Astrocyte (in vitro differentiated cells and primary cell): ENCODE results near the gene RTN4. TPM values are rescaled to one million over a fixed set of nuclear protein-coding genes. Genes with fewer than 3 reads are reported as not detected.
A peak's percentile ranks its signal among the peaks of the same experiment; 100 is the strongest.

Experiments used
- DNase-seq: peaks from one replicate; pipeline ENCODE4 v3.0.0-alpha.2; 2010; ENCODE audit warnings: low read depth
- FAIRE-seq: peaks from 2 replicates; lab custom pipeline; 2011; peaks lifted over from hg19 to GRCh38; lab: Jason Lieb, UNC
- H2AFZ ChIP-seq: 2 replicates; pipeline ENCODE4 v1.6.0; 2012; ENCODE audit warnings: low read depth, low read length, inconsistent platforms
- H3K27ac ChIP-seq: 2 replicates; pipeline ENCODE4 v1.5.1; 2011; ENCODE audit warnings: low read depth, low read length, inconsistent platforms
- H3K27me3 ChIP-seq: 2 replicates; pipeline ENCODE4 v1.6.0; 2011; ENCODE audit warnings: low read length, inconsistent platforms; ENCODE audit not compliant: insufficient read depth
- H3K36me3 ChIP-seq: 2 replicates; pipeline ENCODE4 v1.5.1; 2011; ENCODE audit warnings: low read length, inconsistent platforms; ENCODE audit not compliant: insufficient read depth
- H3K4me1 ChIP-seq: 2 replicates; pipeline ENCODE4 v1.5.1; 2011; ENCODE audit warnings: low read length, inconsistent platforms; ENCODE audit not compliant: insufficient read depth
- H3K4me2 ChIP-seq: 2 replicates; pipeline ENCODE4 v1.6.0; 2012; ENCODE audit warnings: low read length, inconsistent platforms
- H3K4me3 ChIP-seq: 2 replicates; pipeline ENCODE4 v1.5.1; 2011; ENCODE audit warnings: low read depth, mild to moderate bottlenecking, low read length, inconsistent platforms; ENCODE audit not compliant: insufficient read depth
- H3K79me2 ChIP-seq: 2 replicates; pipeline ENCODE4 v1.6.0; 2012; ENCODE audit warnings: mild to moderate bottlenecking, low read length, inconsistent platforms; ENCODE audit not compliant: insufficient read depth
- H3K9ac ChIP-seq: 2 replicates; pipeline ENCODE4 v1.6.0; 2012; ENCODE audit warnings: mild to moderate bottlenecking, low read length, inconsistent platforms
- H3K9me3 ChIP-seq: 2 replicates; pipeline ENCODE4 v1.5.1; 2012; ENCODE audit warnings: low read depth, mild to moderate bottlenecking, low read length, inconsistent platforms; ENCODE audit not compliant: insufficient read depth
- H4K20me1 ChIP-seq: 2 replicates; pipeline ENCODE4 v1.6.0; 2012; ENCODE audit warnings: low read length, inconsistent platforms; ENCODE audit not compliant: insufficient read depth
- H3K27ac Mint-ChIP-seq: one replicate; pipeline ENCODE4 v1.8.0; 2021; ENCODE audit warnings: mild to moderate bottlenecking, mixed read lengths; ENCODE audit not compliant: unreplicated experiment
- H3K27me3 Mint-ChIP-seq: one replicate; pipeline ENCODE4 v1.8.0; 2021; ENCODE audit warnings: low read depth, mixed read lengths; ENCODE audit not compliant: unreplicated experiment
- H3K36me3 Mint-ChIP-seq: one replicate; pipeline ENCODE4 v1.8.0; 2021; ENCODE audit warnings: low read depth, mixed read lengths; ENCODE audit not compliant: unreplicated experiment
- H3K4me1 Mint-ChIP-seq: one replicate; pipeline ENCODE4 v1.8.0; 2021; ENCODE audit warnings: low read depth, mixed read lengths; ENCODE audit not compliant: unreplicated experiment
- H3K4me3 Mint-ChIP-seq: one replicate; pipeline ENCODE4 v1.8.0; 2021; ENCODE audit warnings: mild to moderate bottlenecking, moderate library complexity, mixed read lengths; ENCODE audit not compliant: unreplicated experiment
- H3K9me3 Mint-ChIP-seq: one replicate; pipeline ENCODE4 v1.8.0; 2021; ENCODE audit warnings: mild to moderate bottlenecking, mixed read lengths; ENCODE audit not compliant: unreplicated experiment
- CTCF ChIP-seq: IDR thresholded peaks from 2 replicates; pipeline ENCODE4 v1.5.1; 2011; ENCODE audit warnings: low read depth, mild to moderate bottlenecking, inconsistent platforms, low read length, moderate library complexity; ENCODE audit not compliant: insufficient read depth
- EZH2 ChIP-seq: IDR thresholded peaks from 2 replicates; pipeline ENCODE4 v1.6.1; 2012; ENCODE audit warnings: mild to moderate bottlenecking, low read length, inconsistent platforms; ENCODE audit not compliant: insufficient read depth
- total RNA-seq: library from RNA; stranded (reverse); gene quantifications from 2 replicates; pipeline ENCODE4 v1.2.1, GENCODE V29; 2021

RTN4 gene
- total RNA-seq, 1 donor from 2014 or later = 541 TPM

DNA sequence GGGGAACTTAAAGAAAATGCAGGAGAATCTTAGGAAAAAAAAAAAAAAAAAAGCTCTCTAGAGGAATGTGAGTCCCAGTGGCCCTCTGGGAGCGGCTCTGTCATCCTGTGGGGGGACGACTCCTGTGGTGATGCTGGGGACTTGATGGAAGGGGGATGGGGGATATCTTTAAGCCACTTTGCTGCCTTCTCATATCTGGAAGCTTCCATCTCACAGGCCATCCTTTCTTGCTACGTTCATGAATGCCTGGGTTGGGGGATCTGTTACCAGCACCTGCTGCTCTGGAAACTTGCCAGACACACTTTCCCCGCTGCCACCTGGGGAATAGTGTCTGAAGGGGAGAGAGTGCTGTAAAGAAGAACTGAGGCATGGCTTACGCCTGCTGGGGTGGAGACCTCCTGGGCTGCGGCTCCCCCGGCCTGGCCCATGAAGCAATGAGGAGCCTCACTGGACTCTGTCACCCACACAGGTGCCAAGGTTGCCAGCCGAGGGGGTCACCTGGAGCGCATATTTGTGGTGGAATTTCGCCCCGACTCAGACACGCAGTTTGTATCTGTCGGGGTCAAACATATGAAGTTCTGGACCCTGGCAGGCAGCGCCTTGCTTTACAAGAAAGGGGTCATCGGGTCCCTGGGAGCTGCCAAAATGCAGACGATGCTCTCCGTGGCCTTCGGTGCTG, 92.8 kb downstream of the RTN4 start:
- Mint-ChIP-seq H3K36me3 (peaks cover 18% of the 10 kb centered on the region), H3K4me1 (peaks cover 11% of the 10 kb centered on the region), H3K27me3 (peaks cover 4% of the 10 kb centered on the region), H3K27ac (no peak overlapping the region), H3K4me3 (no peak overlapping the region), H3K9me3 (no peaks in the 10 kb centered on the region)
- Histone ChIP-seq H3K79me2 (no peaks in the 10 kb centered on the region), H3K4me3 (no peak overlapping the region), H3K4me2 (no peak overlapping the region), H2AFZ (no peak overlapping the region), H3K36me3 (no peaks in the 10 kb centered on the region), H3K27me3 (no peaks in the 10 kb centered on the region), H3K4me1 (peaks cover 4% of the 10 kb centered on the region), H4K20me1 (no peaks in the 10 kb centered on the region), H3K9ac (no peak overlapping the region), H3K9me3 (no peaks in the 10 kb centered on the region), H3K27ac (no peak overlapping the region)
- no peak for DNase-seq
- TF ChIP-seq CTCF (no peak), EZH2 (no peak)
- FAIRE-seq = no peak

- no peak overlapping the region for H3K4me2 ChIP-seq
- no peak for TF ChIP-seq CTCF
- no peak for TF ChIP-seq EZH2
- DNase-seq (no peak), FAIRE-seq (no peak)
- Mint-ChIP-seq H3K4me1 (peaks cover 11% of the 10 kb centered on the region), H3K27me3 (peaks cover 4% of the 10 kb centered on the region), H3K4me3 (no peak overlapping the region), H3K27ac (peak overlapping the region; percentile 55), H3K9me3 (no peaks in the 10 kb centered on the region), H3K36me3 (peaks cover 16% of the 10 kb centered on the region)
- no peaks in the 10 kb centered on the region for H4K20me1 ChIP-seq
- H3K27ac ChIP-seq = no peak overlapping the region
- H2AFZ ChIP-seq = no peak overlapping the region
- no peaks in the 10 kb centered on the region for H3K36me3 ChIP-seq
- H3K27me3 ChIP-seq = no peaks in the 10 kb centered on the region
- no peaks in the 10 kb centered on the region for H3K79me2 ChIP-seq
- H3K4me1 ChIP-seq = peaks cover 4% of the 10 kb centered on the region
- no peak overlapping the region for H3K4me3 ChIP-seq
- H3K9me3 ChIP-seq = no peaks in the 10 kb centered on the region
- H3K9ac ChIP-seq = no peak overlapping the region
Measured at GRCh38 chr2:54956111-54956627, 94.1 kb downstream of the RTN4 start.
